Colonic mucosa (tissue), 4 donors: ENCODE results near the gene RNF217. TPM values are rescaled to one million over a fixed set of nuclear protein-coding genes. Genes with fewer than 3 reads are reported as not detected.

Experiments
- DNase-seq: peaks from one replicate; pipeline ENCODE4 v3.0.0-alpha.2; 2020
- H3K27ac ChIP-seq: fragments of 200-600 bp; one replicate; pipeline ENCODE4 v1.8.0; 2021
- H3K27me3 ChIP-seq: fragments of 200-600 bp; one replicate; pipeline ENCODE4 v1.8.0; 2021
- H3K36me3 ChIP-seq: fragments of 200-600 bp; one replicate; pipeline ENCODE4 v1.8.0; 2021
- H3K4me1 ChIP-seq: fragments of 200-600 bp; one replicate; pipeline ENCODE4 v1.8.0; 2021; ENCODE audit warnings: mild to moderate bottlenecking
- H3K4me3 ChIP-seq: fragments of 200-600 bp; one replicate; pipeline ENCODE4 v1.8.0; 2021
- H3K9ac ChIP-seq, 2 donors: one replicate each; pipeline ENCODE4 v1.7.0; 2013; ENCODE audit warnings: control low read depth in 2 of 2, low read depth in 2 of 2, low read length in 2 of 2
- H3K9me3 ChIP-seq: fragments of 200-600 bp; one replicate; pipeline ENCODE4 v1.8.0; 2021
- CTCF ChIP-seq: fragments of 200-600 bp; IDR thresholded peaks from one replicate; pipeline ENCODE4 v1.8.0; 2022; ENCODE audit warnings: antibody characterized with exemption, mild to moderate bottlenecking
- intact Hi-C: fragments of 100-400 bp; cut with DNase I; formaldehyde crosslinking; loops from one replicate; pipeline ENCODE4 v1.14.1; 2022
- total RNA-seq, 2 donors: library from RNA; stranded (reverse); fragmentation: NEBNext Ultra II Directional in 1 of 2; extraction: Animal tissue kit (Norgen Biotek cat#: 25700) in 1 of 2; gene quantifications; one replicate each; pipeline ENCODE4 v1.2.1, GENCODE V29; 2021
- donor health status: healthy.
- donor health status: DM: no; HTN: no; CAD: no.
- donor health status: DM: no; HTN: no; CAD: no.

Gene RNF217
- total RNA-seq, 2 donors from 2014 or later = 9.1 to 20.4 TPM

GRCh38 chr6:125088963-125089362, 126.7 kb downstream of the RNF217 start:
- no peaks in the 10 kb centered on the region for H3K9me3 ChIP-seq
- H3K4me3 ChIP-seq = no peak overlapping the region
- no peaks in the 10 kb centered on the region for H3K27me3 ChIP-seq
- peaks cover 4% of the 10 kb centered on the region for H3K36me3 ChIP-seq
- TF ChIP-seq CTCF = no peak
- no peak overlapping the region for H3K27ac ChIP-seq
- intact Hi-C loops = no loop called here
- no peak overlapping the region for H3K9ac ChIP-seq
- no peaks in the 10 kb centered on the region for H3K4me1 ChIP-seq
- DNase-seq = no peak

GRCh38 chr6:125094563-125094962, 132.3 kb downstream of the RNF217 start:
- Histone ChIP-seq H3K27ac (no peak overlapping the region), H3K27me3 (no peaks in the 10 kb centered on the region), H3K9ac (no peak overlapping the region), H3K36me3 (no peaks in the 10 kb centered on the region), H3K4me1 (no peaks in the 10 kb centered on the region), H3K4me3 (no peak overlapping the region), H3K9me3 (no peaks in the 10 kb centered on the region)
- no peak for DNase-seq
- intact Hi-C loops = no loop called here
- TF ChIP-seq CTCF = no peak

GRCh38 chr6:125095580-125096301, 133.5 kb downstream of the RNF217 start:
- Histone ChIP-seq H3K27me3 (no peaks in the 10 kb centered on the region), H3K4me3 (no peak overlapping the region), H3K27ac (no peak overlapping the region), H3K9ac (no peak overlapping the region), H3K36me3 (no peaks in the 10 kb centered on the region), H3K4me1 (no peaks in the 10 kb centered on the region), H3K9me3 (no peaks in the 10 kb centered on the region)
- TF ChIP-seq CTCF = no peak
- DNase-seq = no peak
- intact Hi-C loops = no loop called here

- Histone ChIP-seq H3K4me3 (no peak overlapping the region), H3K27me3 (no peaks in the 10 kb centered on the region), H3K9ac (no peak overlapping the region), H3K36me3 (no peaks in the 10 kb centered on the region), H3K27ac (no peak overlapping the region), H3K4me1 (no peaks in the 10 kb centered on the region), H3K9me3 (no peaks in the 10 kb centered on the region)
- DNase-seq = no peak
- intact Hi-C loops = no loop called here
- no peak for TF ChIP-seq CTCF
These were observed 134.9 kb downstream of the RNF217 start for GRCh38 chr6:125097186-125097585.

- no peak for DNase-seq
- no peak overlapping the region for H3K27ac ChIP-seq
- H3K4me1 ChIP-seq = no peaks in the 10 kb centered on the region
- no peak overlapping the region for H3K9ac ChIP-seq
- no peaks in the 10 kb centered on the region for H3K27me3 ChIP-seq
- intact Hi-C loops = no loop called here
- H3K9me3 ChIP-seq = no peaks in the 10 kb centered on the region
- no peak overlapping the region for H3K4me3 ChIP-seq
- no peaks in the 10 kb centered on the region for H3K36me3 ChIP-seq
- no peak for TF ChIP-seq CTCF
These were observed 136.0 kb downstream of the RNF217 start for GRCh38 chr6:125098253-125098652.
